ENCODE measurements around the gene CTDSPL. TPM values are rescaled to one million over a fixed set of nuclear protein-coding genes. Genes with fewer than 3 reads are reported as not detected.

CTDSPL gene
- total and polyA plus RNA-seq, 10 of the 15 experiments (the other 5 are each of a cell fraction or from before 2014, with no cell fraction given): 0.05 to 0.51 (median 0.18) TPM; not detected in 6

- POLR2A ChIA-PET: no interaction called here
- Histone ChIP-seq H4K20me1 (ENCODE audit: control insufficient read depth, insufficient read depth) (no peaks in the 10 kb centered on the region), H3K4me1 (ENCODE audit: control insufficient read depth, insufficient read depth, low read length) (no peaks in the 10 kb centered on the region), H3K36me3 (ENCODE audit: control insufficient read depth in 2 of 2, insufficient read depth in 2 of 2, low read length in 1 of 2) (no peaks in the 10 kb centered on the region), H3K79me2 (ENCODE audit: control insufficient read depth, insufficient read depth, low read length) (no peaks in the 10 kb centered on the region), H3K27me3 (replicated peaks in 1 of 2; ENCODE audit: control insufficient read depth in 2 of 2, insufficient read depth in 2 of 2, low read length in 1 of 2) (peaks cover 0 to 2% of the 10 kb centered on the region in 2 experiments; a peak in 1 of 4 replicates), H3K9me3 (replicated peaks; ENCODE audit: control insufficient read depth, insufficient read depth, low read length) (no peaks in the 10 kb centered on the region), H3K27ac (ENCODE audit: control insufficient read depth, insufficient read depth) (no peak overlapping the region), H3K4me2 (ENCODE audit: control insufficient read depth, insufficient read depth) (no peak overlapping the region), H2AFZ (ENCODE audit: control insufficient read depth, low read depth, low read length) (no peak overlapping the region), H3K4me3 (no peak overlapping the region), H3K9ac (ENCODE audit: control insufficient read depth, insufficient read depth, low read length) (no peak overlapping the region)
- FAIRE-seq (no peak), ATAC-seq (no peak), DNase-seq (ENCODE audit: low read depth, low spot score) (no peak)
- TF ChIP-seq EGR1 (IDR thresholded peaks at IDR 0.05; ENCODE audit: borderline replicate concordance in 1 of 2, low read depth in 2 of 2, low read length in 2 of 2) (no peak), NBN (IDR thresholded peaks at IDR 0.05) (no peak), GABPA (IDR thresholded peaks at IDR 0.05; ENCODE audit: low read depth) (no peak), SMAD5 (IDR thresholded peaks at IDR 0.05; ENCODE audit: low read depth) (no peak), ESRRA (IDR thresholded peaks at IDR 0.05; ENCODE audit: low read length) (no peak), YBX1 (IDR thresholded peaks at IDR 0.05) (no peak), NFYA (IDR thresholded peaks at IDR 0.05; ENCODE audit: borderline replicate concordance, low read depth, low read length) (no peak), CBX3 (IDR thresholded peaks at IDR 0.05; ENCODE audit: borderline replicate concordance, low read depth) (no peak), HSF1 (IDR thresholded peaks at IDR 0.05; ENCODE audit: low read depth, low read length) (no peak), REST (IDR thresholded peaks at IDR 0.05; ENCODE audit: low read depth, low read length) (no peak), PKNOX1 (IDR thresholded peaks at IDR 0.05) (no peak), ZNF622 (IDR thresholded peaks at IDR 0.05) (no peak), RAD51 (IDR thresholded peaks at IDR 0.05) (no peak)
- RAD21 ChIA-PET (ENCODE audit: unreplicated experiment): no interaction called here
- WGBS (ENCODE audit: insufficient coverage, insufficient replicate concordance, low lambda C conversion rate, missing lambda C conversion rate): 29% methylated on average over 8 of the region's 8 CpGs
- no TSS peak for BruUV-seq (replicated peaks)
- CTCF ChIA-PET: interaction anchor here (1.3 to 2.3 kb wide), 2 partner anchors 24 to 88 kb away, joined by 4 to 12 read pairs; no protein-coding TSS in a partner anchor
- SMC1A ChIA-PET (ENCODE audit: uncharacterized antibody, unreplicated experiment): no interaction called here
- in situ Hi-C loops (cut with MboI) (no loop called here), intact Hi-C loops (cut with micrococcal nuclease; ENCODE audit: unreplicated experiment) (no loop called here)
Measured at GRCh38 chr3:37943631-37944314, 82.1 kb downstream of the CTDSPL start.

Measured in GM12878 (cell line).